DMS 273 (cell line): Measurements from ENCODE around the gene PRKAR1B.
A peak's percentile ranks its signal among the peaks of the same experiment; 100 is the strongest.

ENCODE experiments used
- DNase-seq: peaks from one replicate; lab custom pipeline; 2025; ENCODE audit not compliant: unreplicated experiment; lab: John Stamatoyannopoulos, UW

Gene PRKAR1B

DNA sequence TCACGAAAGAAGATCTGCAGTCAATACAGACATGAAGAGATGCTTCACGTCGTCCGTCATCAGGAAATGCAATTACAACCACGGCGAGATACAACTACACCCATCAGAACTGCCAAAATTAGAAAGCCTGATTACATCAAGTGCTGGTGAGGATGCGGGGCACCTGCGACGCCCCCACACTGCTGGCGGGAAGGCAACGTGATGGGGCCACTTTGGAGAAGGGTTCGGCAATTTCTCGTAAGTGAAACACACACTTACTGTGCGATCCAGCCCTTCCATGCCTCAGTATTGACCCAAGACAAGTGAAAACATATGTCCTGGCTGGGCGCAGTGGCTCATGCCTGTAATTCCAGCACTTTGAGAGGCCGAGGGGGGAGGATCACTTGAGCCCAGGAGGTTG lies 181.6 kb downstream of the PRKAR1B start:
- no peak for DNase-seq

GRCh38 chr7:544338-545221 lies 182.5 kb downstream of the PRKAR1B start:
- DNase-seq, result no peak

DNA sequence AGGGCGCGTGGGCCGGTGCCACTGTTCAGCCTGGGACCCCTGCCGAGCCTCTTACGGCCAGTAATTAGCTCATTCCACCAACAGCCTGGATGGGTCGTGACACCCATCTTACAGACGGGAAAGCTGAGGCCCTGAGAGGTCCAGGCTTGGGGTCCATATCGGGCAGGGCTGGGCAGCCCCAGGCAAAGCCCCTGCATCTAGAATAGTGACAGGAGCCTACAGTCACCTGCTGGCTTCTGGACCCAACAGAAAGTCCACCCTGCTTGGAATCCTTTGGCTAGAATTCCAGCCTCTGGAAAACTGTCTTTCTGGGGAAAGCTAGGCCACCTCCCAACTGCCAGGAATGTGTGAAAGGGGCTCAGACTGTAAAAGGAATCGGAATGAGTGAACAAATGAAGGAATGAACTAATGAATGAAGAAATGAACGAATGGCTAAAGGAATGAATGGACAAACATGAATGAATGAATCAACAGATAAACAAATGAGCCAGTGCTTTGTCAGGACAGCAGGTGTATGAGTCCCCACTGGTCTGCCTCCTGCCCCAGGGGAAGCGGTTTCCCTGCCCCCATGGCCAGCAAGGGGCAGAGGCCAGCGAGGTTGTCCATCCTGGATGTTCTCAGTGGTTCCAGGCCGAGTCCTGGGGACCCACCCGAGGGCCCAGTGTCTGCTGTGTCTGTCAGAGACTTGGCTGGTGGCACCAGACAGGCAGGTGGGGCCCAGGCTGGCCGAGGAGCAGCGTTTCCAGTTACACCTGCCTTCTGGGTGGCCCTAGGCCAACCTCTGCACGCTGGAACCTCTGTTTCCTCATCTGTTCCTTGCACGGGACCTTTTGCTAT lies 183.4 kb downstream of the PRKAR1B start:
- no peak for DNase-seq

DNA sequence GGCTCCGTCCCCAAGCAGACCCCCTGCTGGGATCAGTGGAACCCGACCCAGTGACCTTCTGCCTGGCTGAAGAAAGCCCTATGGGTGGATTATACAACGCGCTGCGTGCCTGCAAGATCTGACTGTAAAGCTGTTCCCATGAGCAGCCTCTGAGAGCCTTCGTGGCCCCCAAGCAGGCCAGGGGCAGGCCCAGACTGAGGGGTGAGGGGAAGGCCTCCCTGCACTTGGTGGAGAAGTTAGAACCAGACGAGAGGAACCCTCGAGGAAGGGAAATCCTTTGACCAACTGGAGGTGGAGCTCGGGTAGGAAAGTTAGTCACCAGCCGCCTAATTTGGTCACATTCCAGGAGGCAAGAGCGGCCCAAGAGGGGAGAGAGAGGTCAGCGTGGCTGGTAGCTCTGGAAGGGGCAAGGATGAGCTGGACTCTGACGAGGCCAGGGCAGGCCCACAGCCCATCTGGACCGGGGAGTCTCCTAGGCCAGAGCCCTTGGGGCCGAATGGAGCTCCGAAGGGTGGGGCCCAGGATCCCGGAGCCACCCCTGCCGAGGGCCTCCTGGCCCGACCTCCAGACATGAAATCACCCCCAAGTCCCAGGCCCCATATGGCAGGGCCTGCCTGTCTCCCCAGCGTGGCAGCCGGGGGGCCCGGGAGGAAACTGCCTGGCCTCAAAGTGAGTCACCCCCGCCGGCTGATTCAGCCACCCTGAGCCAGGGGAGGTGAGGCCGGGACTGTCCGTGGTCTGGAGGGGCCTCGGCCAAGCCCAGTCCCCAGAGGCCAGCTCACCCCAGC lies 184.2 kb downstream of the PRKAR1B start:
- peak; percentile 64 for DNase-seq

DNA sequence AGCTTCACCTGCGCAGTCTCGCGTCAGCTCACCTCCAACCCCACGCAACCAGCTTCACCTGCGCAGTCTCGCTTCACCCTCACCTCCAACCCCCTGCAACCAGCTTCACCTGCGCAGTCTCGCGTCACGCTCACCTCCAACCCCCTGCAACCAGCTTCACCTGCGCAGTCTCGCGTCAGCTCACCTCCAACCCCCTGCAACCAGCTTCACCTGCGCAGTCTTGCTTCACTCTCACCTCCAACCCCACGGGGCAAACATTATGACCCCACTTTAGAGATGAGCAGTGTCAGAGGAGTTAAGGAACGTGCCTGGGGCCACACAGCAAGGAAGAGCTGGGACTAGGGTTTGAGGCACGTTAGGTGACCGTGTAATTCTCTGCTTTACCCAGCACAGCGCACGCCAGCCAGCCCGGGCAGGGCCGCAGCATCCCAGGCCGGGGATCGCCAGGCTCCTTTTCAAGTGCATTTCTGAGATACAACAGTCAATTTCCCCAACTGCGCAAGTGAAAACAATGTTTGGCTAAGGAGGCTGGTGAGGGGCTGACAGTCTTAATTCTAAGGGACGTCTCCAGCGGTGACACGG lies 184.9 kb downstream of the PRKAR1B start:
- no peak for DNase-seq

- DNase-seq, result no peak
Observed at GRCh38 chr7:541661-542060, 185.4 kb downstream of the PRKAR1B start.

- DNase-seq, result peak; percentile 32
Observed at GRCh38 chr7:540997-541396, 186.1 kb downstream of the PRKAR1B start.

- no peak for DNase-seq
Observed at GRCh38 chr7:540579-540978, 186.5 kb downstream of the PRKAR1B start.

DNA sequence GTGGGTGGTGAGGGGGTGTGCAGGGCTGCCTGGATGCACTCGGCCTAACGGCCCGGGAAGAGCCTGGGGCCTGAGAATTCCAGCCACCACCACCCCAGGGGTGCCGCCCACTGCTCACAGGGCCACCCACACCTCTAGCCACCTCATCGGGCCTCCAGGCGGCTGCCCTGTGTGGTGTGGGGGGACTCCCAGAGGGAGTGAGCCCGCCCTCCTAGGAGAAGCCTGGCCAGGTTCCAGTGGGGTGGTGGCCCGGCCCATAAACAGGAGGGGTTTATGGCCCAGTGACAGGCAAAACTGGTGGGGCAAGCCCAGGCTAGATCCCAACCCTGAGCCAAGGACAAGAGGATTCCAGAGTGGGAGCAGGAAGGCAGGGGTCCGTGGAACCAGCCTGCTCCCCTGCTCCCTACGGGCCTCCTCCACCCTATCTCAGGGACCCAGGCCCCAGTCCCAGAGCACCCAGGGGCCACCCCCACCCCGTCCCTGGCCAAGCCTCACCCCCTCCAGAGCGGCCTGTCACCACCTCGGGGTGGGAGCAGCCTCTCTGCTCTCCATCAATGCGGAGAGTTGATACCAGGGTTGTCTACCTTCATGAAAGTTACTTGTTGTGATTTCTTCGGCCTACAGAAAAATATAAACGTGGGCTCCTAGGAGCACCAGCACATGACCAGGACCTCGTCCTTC lies 187.2 kb downstream of the PRKAR1B start:
- DNase-seq, result peak; percentile 80

GRCh38 chr7:538764-539685 lies 188.1 kb downstream of the PRKAR1B start:
- peak; percentile 35 for DNase-seq

- no peak for DNase-seq
Observed at GRCh38 chr7:537911-538634, 189.0 kb downstream of the PRKAR1B start.

DNA sequence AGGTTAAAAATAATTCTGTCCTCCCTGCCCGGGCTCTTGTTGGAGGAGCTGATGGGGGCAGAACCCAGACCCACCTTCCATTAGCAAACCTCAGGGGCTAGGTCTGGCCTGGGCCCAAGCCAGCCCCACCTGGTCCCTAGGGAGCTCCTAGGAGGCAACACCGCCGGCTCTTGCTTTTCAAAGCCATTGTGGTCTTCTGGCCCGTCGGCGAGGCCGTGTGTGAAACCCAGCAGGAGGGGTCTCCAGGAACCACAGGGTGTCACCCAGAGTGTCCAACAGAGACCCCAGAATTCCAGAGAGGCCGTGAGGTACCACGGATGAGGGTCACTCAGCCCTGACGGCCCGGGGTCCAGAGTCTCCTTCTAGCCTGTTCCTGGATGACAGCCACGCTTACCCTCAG lies 190.8 kb downstream of the PRKAR1B start:
- no peak for DNase-seq

DNA sequence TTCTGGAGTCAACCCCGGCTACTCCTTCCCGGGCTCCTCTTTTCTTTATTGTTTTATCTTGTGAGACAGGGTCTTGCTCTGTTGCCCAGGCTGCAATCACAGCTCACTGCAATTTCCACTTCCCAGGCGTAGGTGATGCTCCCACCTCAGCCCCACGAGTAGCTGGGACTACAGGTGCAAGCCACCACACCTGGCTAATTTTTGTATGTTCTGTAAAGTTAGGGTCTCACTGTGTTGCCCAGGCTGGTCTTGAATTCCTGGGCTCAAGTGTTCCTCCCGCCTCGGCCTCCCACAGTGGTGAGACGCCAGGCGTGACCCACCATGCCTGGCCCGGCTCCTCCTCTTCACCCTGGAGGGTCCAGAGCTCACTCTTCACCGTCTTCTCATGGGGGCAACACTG lies 192.1 kb downstream of the PRKAR1B start:
- no peak for DNase-seq

DNA sequence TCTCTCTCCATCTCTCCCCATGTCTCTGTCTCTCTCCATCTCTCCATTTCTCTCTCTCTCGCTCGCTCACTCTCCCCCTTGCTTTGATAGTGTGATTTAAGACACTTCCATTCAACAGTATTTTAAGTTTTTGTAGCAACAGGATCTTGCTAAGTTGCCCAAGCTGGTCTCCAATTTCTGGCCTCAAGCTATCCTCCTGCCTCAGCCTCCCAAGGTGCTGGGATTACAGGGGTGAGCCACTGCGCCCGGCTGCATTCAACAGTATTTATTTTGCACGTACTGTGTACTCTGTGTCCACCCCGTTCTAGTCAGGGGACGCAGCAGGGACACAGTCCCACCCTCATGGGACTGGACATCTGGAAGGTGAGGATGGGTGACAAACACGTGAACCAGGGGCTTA lies 193.0 kb downstream of the PRKAR1B start:
- no peak for DNase-seq

GRCh38 chr7:533266-533665 lies 193.8 kb downstream of the PRKAR1B start:
- DNase-seq, result no peak

- DNase-seq, result no peak
Observed at GRCh38 chr7:532379-533143, 194.5 kb downstream of the PRKAR1B start.

DNA sequence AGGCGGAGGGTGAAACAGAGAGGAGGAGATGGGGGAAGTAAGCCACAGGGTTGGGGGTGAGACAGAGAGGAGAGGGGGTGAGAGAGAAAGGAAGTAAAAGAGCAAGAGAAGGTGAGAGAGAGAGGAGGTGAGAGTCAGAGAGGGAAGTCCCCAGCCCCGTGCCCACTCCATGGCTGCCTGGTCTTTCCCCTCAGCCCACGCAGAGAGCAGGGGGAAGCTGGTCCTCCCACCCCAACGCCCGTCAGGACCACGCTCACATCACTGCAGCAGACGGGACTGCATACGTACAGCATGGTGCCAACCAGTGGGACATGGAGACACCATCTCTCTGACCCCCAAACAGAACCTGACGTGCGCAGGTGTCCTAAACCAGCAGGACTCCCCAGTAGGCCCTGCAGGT lies 195.3 kb downstream of the PRKAR1B start:
- no peak for DNase-seq

GRCh38 chr7:528451-528850 lies 198.6 kb downstream of the PRKAR1B start:
- DNase-seq, result no peak
